IPS-NIHi7 (cell line): ENCODE measurements around the gene CLCN3.
"Not testable (repeated sequence)": the region's sequence is repeated elsewhere in the genome, so short reads cannot be mapped to it uniquely, and the experiment has no call there.

Experiments
- DNase-seq: peaks from one replicate; pipeline ENCODE4 v3.0.0; 2012; ENCODE audit warnings: mixed read lengths; ENCODE audit errors: extremely low spot score

CLCN3 gene

GRCh38 chr4:169655401-169655800 lies 35.0 kb downstream of the CLCN3 start:
- DNase-seq: no peak

- DNase-seq: no peak
These were observed 37.2 kb downstream of the CLCN3 start for GRCh38 chr4:169657470-169658107.

DNA sequence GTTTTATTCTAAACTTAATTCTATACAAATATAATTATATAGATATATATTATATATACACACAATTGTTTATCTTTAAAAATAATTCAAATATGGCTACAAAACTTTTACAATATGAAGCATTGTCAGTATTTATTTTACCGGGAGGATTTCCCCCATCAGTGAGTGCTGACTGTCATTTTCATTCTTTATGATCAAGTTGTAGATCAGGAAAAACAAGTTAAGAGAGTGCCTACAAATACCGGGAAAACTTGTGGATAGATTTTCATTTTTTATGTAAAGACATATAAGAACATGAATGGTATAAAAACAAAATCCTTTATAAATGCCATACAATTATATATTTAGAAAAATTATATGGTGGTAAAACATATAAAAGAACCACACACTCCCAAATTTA lies 37.8 kb downstream of the CLCN3 start:
- no peak for DNase-seq

- no peak for DNase-seq
These were observed 38.8 kb downstream of the CLCN3 start for GRCh38 chr4:169658975-169659715.

DNA sequence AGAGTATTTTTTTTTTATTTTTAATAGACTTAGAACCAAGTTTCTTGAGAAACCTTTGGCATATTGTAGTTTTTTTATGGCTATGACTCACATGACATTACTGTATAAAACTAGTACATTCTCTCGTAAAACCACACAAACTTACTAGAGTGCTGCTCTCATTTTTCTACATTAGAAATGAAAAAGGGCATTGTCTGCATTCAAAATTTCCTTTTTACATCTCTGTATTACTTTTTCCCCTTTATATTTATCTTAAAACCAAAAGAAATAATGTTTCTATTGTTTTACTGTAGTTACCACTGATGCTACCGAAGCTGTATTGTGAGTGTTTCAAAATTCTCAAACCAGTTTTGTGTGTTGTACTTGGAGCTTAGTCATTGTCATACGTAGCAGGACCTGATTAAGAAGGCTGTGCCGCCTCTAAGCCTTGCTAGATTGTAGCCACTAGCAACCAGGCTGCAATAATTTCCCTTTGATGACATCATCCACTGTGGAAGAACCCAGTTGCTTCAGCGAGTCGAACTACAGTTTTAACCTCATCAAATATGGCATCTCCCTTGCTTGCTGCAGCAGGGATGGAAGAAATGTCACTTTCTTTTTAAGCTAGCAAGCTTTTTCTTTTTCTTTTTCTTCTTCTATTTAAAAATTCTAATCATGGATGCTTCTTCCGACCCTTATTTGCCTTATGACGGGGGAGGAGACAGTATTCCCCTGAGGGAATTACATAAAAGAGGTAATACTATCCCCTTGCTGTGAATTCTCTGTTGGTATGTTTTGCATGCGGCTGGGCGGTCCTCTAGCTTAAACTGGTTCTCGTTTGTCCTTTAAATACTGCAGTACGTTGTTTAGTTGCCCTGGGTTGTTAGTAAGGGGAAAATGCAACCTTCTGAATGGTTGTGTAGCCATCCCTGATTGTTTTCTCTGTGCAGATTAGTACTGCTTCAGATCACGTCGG lies 39.6 kb downstream of the CLCN3 start:
- peak; percentile 76 for DNase-seq

GRCh38 chr4:169660929-169661328 lies 40.6 kb downstream of the CLCN3 start:
- no peak for DNase-seq

GRCh38 chr4:169661761-169662160 lies 41.4 kb downstream of the CLCN3 start:
- no peak for DNase-seq

DNA sequence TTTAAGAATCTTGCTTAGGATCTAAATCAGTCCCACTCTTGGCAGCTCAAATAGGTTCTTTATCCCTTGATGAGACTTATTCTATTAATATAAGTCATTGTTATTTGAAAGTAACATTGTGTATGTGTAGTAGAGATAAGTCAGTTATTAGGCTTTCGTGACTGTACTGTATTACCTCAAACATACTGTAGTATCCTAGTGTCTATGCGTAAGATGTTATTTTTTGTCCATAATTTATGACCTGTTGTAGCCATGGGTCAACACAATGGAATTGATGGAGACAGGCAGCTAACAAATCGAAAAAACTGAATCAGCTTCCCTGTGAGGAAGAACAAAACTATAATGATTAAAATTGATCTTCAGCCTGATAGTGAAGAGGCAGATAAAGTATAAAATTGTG lies 41.8 kb downstream of the CLCN3 start:
- DNase-seq: no peak

DNA sequence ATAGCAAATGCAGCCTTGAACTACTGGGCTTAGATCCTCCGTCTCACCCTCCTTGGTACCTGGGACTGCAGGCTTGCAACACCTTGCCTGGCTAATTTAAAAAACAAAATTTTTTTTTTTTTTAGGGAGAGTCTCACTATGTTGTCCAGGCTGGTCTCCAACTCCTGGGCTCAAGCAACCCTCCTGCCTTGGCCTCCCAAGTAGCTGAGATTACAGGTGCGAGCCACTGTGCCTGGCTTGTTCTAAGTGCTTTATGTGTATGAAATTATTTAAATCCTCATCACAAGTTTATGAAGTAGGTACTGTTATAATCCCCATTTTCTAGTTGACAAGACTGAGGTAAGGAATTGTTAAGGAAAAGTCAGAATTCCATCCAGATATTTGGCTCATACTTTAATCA lies 43.0 kb downstream of the CLCN3 start:
- DNase-seq: no peak

DNA sequence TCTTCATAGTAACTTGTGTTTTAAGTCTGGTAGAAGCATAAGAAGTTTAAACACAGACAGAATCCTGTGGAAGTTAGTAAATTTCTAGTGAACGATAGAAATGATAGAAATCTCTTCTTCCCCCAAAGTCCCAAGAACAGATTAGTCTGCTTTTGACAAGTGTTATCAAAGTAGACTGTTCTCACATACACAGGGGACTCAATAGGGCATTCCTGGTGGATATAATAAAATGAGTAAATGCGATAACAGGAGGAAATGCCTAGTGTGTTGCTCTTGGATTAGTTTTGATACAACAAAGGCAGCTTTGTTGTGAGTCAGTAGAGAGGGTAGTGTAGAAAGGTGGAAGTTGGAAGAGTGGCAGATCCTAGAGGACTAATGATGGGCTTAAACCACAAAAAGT lies 43.5 kb downstream of the CLCN3 start:
- DNase-seq: no peak

DNA sequence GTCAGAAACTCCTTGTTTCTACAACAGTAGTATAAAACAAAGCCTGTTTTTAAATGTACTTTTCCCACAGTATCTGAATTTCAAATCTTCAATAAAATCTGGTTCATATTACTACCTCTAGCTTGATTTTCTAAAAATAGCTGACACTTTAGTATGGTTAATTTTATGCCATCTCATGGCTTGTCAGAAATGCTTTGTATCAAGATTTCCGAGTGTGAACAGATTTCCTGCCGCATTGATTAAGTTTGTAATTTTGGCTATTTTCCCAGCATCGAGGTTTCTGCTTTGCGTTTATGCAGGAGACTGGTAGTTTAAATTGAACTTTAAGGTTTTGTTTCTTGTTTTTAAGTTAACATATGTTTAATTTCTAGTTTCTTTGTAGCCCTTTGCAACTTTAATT lies 44.2 kb downstream of the CLCN3 start:
- DNase-seq: no peak

GRCh38 chr4:169665046-169665737 lies 44.8 kb downstream of the CLCN3 start:
- DNase-seq: no peak

DNA sequence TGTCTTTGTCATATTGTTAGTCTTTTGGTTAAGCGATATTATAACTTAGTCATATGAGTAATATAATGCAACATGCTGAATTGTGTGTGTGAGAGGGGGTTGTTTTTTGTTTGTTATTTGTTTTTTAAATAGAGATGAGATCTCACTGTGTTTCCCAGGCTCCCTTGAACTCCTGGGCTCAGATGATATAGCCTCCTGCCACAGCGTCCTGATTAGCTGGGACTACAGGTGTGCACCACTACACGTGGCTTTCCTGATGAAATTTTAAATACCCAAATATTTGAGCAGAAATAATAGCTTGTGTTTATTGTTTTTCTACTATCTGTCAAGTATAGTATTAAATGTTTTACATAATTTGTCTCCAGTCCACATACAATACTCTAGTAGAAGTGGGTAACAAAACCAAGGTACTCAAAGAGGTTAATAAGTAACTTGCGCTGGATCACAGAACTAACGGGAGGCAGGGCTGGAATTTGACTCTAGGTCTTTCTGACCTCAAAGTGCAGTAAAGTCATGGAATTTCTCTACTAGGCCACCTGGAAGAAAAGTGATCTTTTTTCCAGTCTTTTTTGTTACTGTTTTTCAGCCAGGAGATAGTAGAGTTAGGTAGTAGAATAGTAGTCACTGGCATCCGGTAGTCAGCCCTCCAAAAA lies 47.8 kb downstream of the CLCN3 start:
- DNase-seq: no peak

DNA sequence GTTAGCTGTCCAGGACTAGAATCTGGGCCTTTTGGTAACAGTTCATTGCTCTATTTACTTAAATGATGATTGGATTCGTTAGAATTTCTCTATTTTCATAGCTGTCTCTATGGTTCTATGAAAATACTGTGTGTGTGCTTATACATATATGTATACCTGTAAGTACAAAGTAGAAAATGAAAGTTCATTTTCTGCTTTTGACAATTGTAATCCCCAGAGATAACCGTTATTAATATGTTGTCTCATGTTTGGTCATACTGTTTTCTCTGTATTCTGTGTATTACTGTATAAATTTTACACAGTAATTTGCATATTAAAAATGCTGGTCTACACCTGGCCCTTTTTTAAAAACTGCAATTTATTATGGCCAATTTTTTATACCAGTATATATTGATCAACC lies 55.4 kb downstream of the CLCN3 start:
- DNase-seq: no peak

- no peak for DNase-seq
These were observed 56.9 kb downstream of the CLCN3 start for GRCh38 chr4:169677150-169677748.

- not testable (repeated sequence) for DNase-seq
These were observed 58.1 kb downstream of the CLCN3 start for GRCh38 chr4:169678486-169678885.

DNA sequence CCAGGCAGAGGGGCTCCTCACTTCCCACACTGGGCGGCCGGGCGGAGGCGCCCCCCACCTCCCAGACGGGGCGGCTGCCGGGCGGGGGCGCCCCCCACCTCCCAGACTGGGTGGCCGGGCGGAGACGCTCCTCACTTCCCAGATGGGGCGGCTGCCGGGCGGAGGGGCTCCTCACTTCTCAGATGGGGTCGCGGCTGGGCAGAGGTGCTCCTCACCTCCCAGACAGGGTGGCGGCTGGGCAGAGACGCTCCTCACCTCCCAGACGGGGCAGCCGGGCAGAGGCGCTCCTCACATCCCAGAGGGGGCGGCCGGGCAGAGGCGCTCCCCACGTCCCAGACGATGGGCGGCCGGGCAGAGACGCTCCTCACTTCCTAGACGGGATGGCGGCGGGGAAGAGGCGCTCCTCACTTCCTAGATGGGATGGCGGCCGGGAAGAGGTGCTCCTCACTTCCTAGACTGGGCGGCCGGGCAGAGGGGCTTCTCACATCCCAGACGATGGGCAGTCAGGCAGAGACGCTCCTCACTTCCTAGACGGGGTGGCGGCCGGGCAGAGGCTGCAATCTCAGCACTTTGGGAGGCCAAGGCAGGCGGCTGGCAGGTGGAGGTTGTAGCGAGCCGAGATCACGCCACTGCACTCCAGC lies 58.7 kb downstream of the CLCN3 start:
- DNase-seq: not testable (repeated sequence)

GRCh38 chr4:169682372-169683047 lies 62.1 kb downstream of the CLCN3 start:
- DNase-seq: no peak

GRCh38 chr4:169689681-169690080 lies 69.3 kb downstream of the CLCN3 start:
- no peak for DNase-seq

GRCh38 chr4:169690787-169691186 lies 70.4 kb downstream of the CLCN3 start:
- no peak for DNase-seq
